Effector memory CD4-positive, alpha-beta T cell (primary cell): Measurements from ENCODE around the gene GJB3.
"Not testable (repeated sequence)": the region's sequence is repeated elsewhere in the genome, so short reads cannot be mapped to it uniquely, and the experiment has no call there.

Experiments
- DNase-seq, 3 donors: peaks; one replicate each; pipeline ENCODE4 v3.0.0-alpha.2; 2020
- H3K27ac ChIP-seq: 2 replicates; pipeline ENCODE4 v1.7.0; 2013; ENCODE audit warnings: mild to moderate bottlenecking, low read length, moderate library complexity; ENCODE audit not compliant: insufficient read depth, poor library complexity, severe bottlenecking
- H3K27me3 ChIP-seq: replicated peaks from 2 replicates; pipeline ENCODE4 v1.7.0; 2013; ENCODE audit warnings: mild to moderate bottlenecking, low read length; ENCODE audit not compliant: insufficient read depth, control insufficient read depth, poor library complexity, severe bottlenecking
- H3K36me3 ChIP-seq: 2 replicates; pipeline ENCODE4 v1.7.0; 2013; ENCODE audit warnings: mild to moderate bottlenecking, low read length, moderate library complexity; ENCODE audit not compliant: control insufficient read depth, insufficient read depth
- H3K4me1 ChIP-seq: 2 replicates; pipeline ENCODE4 v1.7.0; 2013; ENCODE audit warnings: low read length, mild to moderate bottlenecking; ENCODE audit not compliant: control insufficient read depth, insufficient read depth, poor library complexity, severe bottlenecking
- H3K4me3 ChIP-seq: 2 replicates; pipeline ENCODE4 v1.7.0; 2013; ENCODE audit warnings: low read length, low read depth, mild to moderate bottlenecking; ENCODE audit not compliant: insufficient read depth, poor library complexity, severe bottlenecking
- H3K9me3 ChIP-seq: 2 replicates; pipeline ENCODE4 v1.7.0; 2013; ENCODE audit warnings: mild to moderate bottlenecking, low read length, moderate library complexity; ENCODE audit not compliant: control insufficient read depth

GJB3 gene

DNA sequence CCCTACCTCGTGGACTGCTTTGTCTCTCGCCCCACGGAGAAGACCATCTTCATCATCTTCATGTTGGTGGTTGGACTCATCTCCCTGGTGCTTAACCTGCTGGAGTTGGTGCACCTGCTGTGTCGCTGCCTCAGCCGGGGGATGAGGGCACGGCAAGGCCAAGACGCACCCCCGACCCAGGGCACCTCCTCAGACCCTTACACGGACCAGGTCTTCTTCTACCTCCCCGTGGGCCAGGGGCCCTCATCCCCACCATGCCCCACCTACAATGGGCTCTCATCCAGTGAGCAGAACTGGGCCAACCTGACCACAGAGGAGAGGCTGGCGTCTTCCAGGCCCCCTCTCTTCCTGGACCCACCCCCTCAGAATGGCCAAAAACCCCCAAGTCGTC lies 13.8 kb downstream of the GJB3 start:
- no peak overlapping the region for H3K4me3 ChIP-seq
- H3K36me3 ChIP-seq = no peaks in the 10 kb centered on the region
- no peaks in the 10 kb centered on the region for H3K27me3 ChIP-seq
- DNase-seq = no peak
- H3K4me1 ChIP-seq = peaks cover 3% of the 10 kb centered on the region
- no peak overlapping the region for H3K27ac ChIP-seq
- no peaks in the 10 kb centered on the region for H3K9me3 ChIP-seq

DNA sequence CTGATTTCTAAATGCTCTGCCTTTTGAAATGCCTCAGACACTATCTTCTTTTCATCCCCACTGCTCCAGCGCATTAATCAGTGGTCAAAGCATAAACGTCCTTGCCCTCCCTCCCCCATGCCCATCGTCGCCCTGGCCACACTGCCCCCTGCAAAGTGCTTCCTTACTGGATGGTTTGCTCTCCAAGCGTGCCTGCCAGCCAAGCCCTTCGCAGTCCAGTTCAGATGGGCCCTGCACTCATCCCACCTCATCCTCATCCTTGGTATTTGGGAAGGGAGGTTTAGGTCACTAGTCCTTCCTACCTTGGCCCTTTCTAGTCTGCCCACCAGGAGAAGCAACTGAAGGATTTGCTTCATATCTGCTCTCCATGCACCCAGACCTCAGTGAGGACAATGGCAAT lies 14.9 kb downstream of the GJB3 start:
- Histone ChIP-seq H3K4me1 (peaks cover 3% of the 10 kb centered on the region), H3K27me3 (no peaks in the 10 kb centered on the region), H3K4me3 (no peak overlapping the region), H3K27ac (no peak overlapping the region), H3K36me3 (no peaks in the 10 kb centered on the region), H3K9me3 (no peaks in the 10 kb centered on the region)
- no peak for DNase-seq

DNA sequence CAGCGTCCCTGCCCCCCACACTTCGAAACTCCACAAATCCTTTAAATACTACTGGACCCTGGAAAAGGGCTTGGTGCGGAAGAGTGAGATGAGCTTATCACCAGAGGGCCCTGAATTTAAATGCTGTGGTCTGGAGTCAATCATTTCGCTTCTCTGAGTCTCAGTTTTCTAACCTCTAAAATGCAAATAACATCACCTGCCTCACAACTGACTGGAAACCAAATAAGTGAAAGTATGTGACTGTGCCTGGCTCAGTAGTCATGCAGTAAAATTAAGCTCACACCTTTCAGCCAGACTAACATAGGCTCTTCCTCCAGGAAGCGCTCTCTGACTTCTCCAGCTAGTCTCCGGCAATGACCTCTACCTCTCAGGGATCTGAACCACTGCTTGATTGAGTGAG lies 16.0 kb downstream of the GJB3 start:
- Histone ChIP-seq H3K36me3 (no peaks in the 10 kb centered on the region), H3K9me3 (no peaks in the 10 kb centered on the region), H3K27ac (no peak overlapping the region), H3K4me1 (peaks cover 3% of the 10 kb centered on the region), H3K27me3 (no peaks in the 10 kb centered on the region), H3K4me3 (no peak overlapping the region)
- DNase-seq = no peak

DNA sequence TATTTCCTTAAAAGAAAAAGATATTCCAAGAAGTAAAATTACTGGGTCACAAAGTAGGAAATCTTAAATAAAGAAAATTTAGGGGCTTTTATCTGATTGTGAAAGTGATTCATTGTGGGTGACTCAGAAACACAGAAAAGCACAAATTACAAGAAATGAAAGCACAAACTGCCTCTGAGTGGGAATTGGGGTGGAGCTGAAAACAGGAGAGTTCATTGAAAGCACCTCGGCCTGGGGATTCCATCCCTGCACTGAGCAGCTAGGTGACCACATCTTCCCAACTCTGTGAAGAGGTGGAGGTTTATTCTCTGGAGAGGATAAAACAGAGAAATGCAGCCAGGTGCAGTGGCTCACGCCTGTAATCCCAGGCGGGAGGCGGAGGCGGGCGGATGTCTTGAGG lies 19.2 kb downstream of the GJB3 start:
- no peaks in the 10 kb centered on the region for H3K27me3 ChIP-seq
- DNase-seq = no peak

DNA sequence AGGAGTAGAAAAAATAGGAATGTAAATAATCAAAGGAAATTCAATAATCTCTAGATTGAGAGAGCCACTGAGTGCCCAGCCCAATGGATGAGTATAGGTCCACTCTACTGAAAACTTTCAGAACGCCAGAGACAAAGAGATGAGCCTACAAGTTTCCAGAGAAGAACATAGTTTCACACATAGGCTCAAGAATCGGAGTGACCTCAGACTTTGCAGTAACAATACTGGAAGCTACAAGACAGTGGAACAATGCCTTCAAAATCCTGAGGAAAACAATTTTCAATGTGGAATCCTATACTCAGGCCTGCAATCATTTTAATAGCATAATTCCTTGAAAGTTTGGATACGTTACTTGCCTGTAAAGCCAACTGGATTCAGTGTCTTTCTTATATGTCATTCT lies 22.8 kb downstream of the GJB3 start:
- Histone ChIP-seq H3K27me3 (no peaks in the 10 kb centered on the region), H3K4me1 (no peaks in the 10 kb centered on the region), H3K4me3 (no peak overlapping the region), H3K27ac (no peak overlapping the region), H3K36me3 (no peaks in the 10 kb centered on the region), H3K9me3 (no peaks in the 10 kb centered on the region)
- no peak for DNase-seq

More for the DNA sequence above, 19.2 kb downstream of the GJB3 start:
- Histone ChIP-seq H3K36me3 (no peaks in the 10 kb centered on the region), H3K9me3 (no peaks in the 10 kb centered on the region), H3K27ac (no peak overlapping the region), H3K4me3 (no peak overlapping the region), H3K4me1 (no peaks in the 10 kb centered on the region)

DNA sequence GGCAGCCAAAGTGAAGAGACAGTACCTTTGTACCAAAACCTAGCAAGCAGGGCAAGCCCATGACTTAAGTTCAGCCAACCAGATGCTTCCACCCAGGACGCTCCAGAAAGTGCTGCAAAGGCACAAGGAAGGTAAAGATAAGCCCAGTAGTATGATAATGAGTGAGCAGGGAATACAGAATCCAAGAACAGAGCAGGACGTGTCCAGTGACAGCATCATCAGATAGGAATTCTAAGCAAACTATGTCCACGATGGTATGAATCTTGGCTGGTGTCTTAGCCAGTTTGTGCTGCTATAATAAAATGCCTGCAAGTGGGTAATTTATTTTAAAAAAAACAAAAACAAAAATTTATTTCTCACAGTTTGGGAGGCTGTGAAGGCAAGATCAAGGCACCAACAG lies 25.4 kb downstream of the GJB3 start:
- H3K4me3 ChIP-seq = no peak overlapping the region
- H3K9me3 ChIP-seq = no peaks in the 10 kb centered on the region
- no peaks in the 10 kb centered on the region for H3K27me3 ChIP-seq
- no peaks in the 10 kb centered on the region for H3K36me3 ChIP-seq
- no peaks in the 10 kb centered on the region for H3K4me1 ChIP-seq
- H3K27ac ChIP-seq = no peak overlapping the region
- no peak for DNase-seq

DNA sequence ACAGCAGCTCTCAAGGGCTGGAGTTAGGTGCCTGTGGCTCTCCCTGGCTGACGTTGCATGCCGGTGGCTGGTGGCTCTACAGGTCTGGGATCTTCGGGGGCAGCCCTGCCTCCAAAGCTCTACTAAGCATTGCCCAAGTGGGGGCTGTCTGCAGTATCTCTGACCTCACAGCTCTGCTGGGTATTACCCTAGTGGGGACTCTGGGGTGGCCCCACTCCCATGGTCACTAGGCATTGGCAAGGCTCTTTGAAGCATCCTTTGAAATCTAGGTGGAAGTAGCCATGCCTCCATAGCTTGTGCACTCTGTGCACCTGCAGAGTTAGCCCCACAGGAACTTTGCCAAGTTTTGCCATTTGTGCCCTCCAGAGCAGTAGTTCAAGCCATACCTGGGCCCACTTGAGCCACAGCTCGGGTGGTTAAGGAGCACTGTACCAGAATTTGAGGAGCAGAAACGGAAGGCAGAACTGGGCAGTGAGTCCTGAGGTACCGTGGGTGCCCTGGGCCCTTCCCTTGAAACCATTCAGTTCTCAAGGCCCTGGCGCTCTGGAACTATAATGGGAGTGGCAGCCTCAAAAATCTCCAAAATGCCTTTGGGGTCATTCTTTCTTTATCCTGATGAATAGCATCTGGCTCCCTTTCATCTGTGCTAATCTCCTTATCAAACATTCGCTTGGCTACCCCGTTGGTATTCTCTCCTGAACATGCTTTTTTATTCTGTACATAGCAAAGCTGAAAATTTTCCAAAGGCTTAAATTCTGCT lies 27.2 kb downstream of the GJB3 start:
- Histone ChIP-seq H3K36me3 (no peaks in the 10 kb centered on the region), H3K4me1 (no peaks in the 10 kb centered on the region), H3K4me3 (no peak overlapping the region), H3K27me3 (no peaks in the 10 kb centered on the region), H3K9me3 (no peaks in the 10 kb centered on the region), H3K27ac (no peak overlapping the region)
- no peak for DNase-seq

DNA sequence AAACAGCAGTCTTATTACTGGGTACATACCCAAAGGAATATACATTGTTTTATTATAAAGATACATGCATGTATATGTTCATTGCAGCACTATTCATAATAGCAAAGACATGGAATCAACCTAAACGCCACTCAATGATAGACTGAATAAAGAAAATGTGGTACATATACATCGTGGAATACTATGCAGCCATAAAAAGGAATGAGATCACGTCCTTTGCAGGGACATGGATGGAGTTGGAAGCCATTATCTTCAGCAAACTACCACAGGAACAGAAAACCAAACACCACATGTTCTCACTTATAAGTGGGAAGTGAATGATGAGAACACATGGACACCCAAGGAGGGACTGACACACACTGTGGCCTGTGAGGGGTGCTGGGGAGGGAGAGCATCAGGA lies 29.8 kb downstream of the GJB3 start:
- H3K27ac ChIP-seq, H3K9me3 ChIP-seq, H3K4me1 ChIP-seq: not testable (repeated sequence)

DNA sequence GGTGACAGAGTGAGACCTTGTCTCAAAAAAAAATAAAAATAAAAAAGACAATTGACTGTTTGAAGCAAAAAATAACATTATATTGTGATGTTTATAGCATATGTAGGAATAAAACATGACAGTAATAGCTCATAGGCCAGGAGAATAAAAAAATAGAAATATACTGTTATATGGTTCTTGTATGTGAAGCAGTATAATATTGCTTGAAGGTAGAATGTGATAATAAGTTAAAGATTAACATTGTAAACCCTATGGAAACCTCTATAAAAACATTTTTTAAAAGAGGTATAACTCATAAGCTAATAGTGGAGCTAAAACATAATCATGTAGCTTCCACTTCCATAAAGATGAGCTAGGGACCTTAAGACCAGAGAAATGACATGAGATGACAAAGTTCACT lies 35.3 kb downstream of the GJB3 start:
- no peaks in the 10 kb centered on the region for H3K36me3 ChIP-seq
- no peaks in the 10 kb centered on the region for H3K27me3 ChIP-seq
- no peaks in the 10 kb centered on the region for H3K4me1 ChIP-seq
- H3K9me3 ChIP-seq = no peaks in the 10 kb centered on the region
- DNase-seq = no peak
- H3K27ac ChIP-seq = no peak overlapping the region
- H3K4me3 ChIP-seq = no peak overlapping the region

More for the DNA sequence above, 29.8 kb downstream of the GJB3 start:
- not testable (repeated sequence) for DNase-seq, H3K27me3 ChIP-seq, H3K4me3 ChIP-seq, H3K36me3 ChIP-seq

DNA sequence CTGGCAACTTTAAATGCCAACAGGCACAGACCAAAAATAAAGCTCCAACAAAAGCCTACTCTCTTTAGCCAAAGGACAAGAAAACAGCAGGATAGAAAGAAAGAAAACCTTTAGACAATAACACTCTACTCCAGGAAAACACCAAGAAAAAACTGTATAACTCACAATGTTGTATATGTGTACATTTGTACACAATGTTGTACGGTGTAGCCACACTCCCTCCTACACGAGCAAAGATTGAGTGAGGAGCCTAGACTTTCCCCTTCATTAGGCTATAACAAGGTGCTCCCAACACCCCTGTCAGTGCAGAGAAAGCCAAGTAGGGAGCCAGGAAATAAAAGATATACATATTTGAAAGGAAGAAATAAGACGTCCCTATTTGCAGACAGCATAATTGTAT lies 35.8 kb downstream of the GJB3 start:
- H3K4me1 ChIP-seq = no peaks in the 10 kb centered on the region
- DNase-seq = no peak

More for the DNA sequence above, 35.8 kb downstream of the GJB3 start:
- Histone ChIP-seq H3K27me3 (no peaks in the 10 kb centered on the region), H3K36me3 (no peaks in the 10 kb centered on the region), H3K9me3 (no peaks in the 10 kb centered on the region), H3K4me3 (no peak overlapping the region), H3K27ac (no peak overlapping the region)
